ENCODE data around the gene NPAS3. TPM values are rescaled to one million over a fixed set of nuclear protein-coding genes. Genes with fewer than 3 reads are reported as not detected.

NPAS3 gene
- total RNA-seq, 1 donor from 2014 or later: 0.07 TPM

DNA sequence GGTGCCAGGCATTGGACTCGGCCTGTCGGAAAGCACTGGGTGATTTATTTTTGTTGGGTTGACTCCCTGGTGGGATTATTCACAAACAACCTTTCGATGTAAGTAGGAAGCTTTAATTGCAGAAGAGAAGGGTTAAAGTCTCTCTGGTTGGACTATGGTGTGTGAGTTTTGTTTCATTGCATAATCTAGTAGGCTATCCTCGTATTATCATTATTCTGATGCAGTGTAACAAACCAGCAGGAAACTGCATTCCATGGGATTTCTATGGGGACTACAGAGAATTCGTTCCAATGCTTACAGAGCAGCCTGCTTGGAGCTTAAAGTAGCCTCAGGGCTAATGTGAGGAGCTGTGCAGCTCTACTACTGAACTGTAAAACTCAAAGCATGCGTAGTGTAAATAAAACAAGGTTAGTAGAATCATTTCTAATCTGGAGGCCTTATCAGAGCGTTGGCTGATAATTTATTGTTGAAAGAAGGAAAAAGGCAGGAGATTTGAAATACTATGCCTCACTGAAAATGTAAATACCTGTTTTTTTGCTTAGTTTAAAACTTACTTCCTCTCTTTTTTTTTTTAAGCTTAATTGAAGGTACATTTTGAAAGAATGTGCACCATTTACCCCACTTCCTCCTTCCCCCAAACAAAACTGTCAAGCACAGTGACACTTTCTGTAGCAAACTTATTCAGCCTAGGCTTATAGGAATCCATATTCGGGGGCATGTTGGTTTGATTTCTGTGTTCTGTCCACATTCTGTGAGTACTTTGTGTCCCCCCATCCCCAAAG is 226.7 kb downstream of the NPAS3 start:
- DNase-seq (ENCODE audit: low read depth, low spot score): no peak

DNA sequence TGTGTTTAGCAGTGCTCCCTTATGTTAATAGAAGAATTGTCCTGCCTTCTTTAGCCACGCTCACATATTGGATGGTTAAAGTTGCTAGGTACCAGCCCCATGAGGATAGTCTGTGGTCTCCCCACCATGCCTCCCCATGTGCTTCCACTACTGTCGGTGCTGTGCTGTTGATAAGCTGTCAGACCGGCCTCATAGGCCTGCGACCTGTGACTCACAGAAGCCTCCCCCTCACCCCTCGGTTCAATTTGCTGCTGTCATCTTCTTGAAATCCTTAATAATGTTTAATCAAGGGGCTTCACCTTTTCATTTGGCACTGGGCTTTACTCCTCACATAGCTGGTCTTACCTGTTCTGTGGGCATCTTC is 227.2 kb downstream of the NPAS3 start:
- DNase-seq (ENCODE audit: low read depth, low spot score): no peak

DNA sequence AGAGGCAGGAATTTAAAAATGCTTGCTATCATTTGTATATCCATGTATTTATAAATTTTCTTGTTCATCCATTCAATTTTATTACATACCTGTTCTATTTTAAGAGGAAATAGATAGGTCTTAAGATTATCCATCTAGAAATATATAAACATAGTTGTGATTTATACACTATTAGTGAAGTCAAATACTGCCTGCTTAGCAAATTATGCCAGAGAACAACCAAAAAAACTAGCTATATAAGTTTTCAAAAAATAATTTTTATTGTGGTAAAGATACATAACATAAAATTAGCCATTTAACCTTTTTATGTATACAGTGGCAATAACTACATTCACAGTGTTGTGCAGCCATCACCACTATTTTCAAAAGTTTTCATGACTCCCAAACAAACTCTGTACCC is 237.3 kb downstream of the NPAS3 start:
- DNase-seq (ENCODE audit: low read depth, low spot score): no peak

DNA sequence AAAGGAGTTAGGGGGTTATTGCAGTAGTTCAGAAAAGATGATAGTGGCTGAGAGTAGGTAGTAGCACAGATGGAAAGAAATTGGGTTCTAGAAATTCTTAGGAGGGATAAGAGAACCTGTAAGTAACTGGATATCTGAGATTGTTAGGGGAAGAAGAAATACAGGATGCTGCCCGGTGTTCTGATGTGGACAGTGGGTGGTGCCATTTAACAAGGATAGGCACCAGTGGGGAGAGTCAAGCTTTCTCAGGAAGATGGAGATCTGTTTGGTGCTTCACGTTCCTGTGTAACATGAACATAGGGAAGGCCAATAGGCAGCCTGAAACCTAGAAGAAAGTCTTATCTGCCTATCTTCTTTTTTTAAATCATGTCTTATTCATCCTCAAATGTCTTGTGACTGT is 245.9 kb downstream of the NPAS3 start:
- DNase-seq (ENCODE audit: low read depth, low spot score): no peak

DNA sequence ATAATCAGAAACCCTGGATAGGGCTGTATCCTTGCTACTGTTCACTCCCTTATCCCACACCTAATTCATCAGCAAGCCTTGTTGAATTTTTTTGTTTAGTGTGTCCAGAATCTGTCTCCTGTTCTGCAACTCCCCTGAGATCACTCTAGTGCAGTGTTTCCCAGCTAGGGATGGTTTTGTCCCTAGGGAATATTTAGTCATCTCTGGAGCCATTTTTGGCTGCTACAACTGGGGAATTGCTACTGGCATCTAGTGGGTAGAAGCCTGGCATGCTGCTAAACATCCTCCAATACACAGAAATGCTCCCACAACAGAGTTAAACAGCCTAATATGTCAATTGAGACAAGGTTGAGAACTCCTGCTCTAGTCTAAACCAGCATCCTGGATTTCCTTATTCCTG is 248.0 kb downstream of the NPAS3 start:
- no peak for DNase-seq (ENCODE audit: low read depth, low spot score)

DNA sequence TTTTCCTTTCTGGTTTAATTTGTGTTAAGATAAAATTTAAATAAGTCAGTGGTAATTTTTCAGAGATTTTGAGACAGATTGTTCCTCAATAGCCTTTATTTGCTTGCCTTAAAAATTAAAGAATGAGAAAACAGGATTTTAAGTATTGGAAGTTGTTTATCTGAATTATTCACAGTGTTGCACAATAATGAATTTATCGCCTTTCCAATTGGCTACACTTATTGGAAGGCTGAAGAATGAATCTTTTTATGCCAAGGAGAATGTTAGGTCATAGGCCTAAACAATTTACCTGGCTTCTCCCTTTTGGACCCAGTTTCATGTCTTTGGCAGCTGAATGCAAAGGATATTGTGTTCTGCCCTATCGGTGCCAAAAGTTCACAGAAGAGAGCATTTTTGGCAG is 250.2 kb downstream of the NPAS3 start:
- DNase-seq (ENCODE audit: low read depth, low spot score): no peak

DNA sequence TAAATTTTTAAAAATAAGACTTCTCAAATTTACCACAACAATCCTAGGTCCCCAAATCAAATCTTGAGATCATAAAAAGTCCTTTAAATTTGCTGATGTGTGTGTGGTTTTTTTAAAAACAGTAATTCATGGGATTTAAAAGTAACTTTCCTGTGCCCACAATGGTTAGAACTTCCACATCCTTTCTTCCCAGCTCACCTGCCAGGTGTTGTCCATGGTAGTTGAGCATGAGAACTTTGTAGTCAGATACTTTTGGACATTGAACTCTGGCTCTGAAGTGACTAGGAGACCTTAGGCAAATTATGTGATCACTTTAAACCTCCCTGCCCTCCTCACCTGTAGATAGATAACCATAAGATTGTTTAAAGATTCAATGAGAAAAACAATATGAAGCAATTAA is 253.2 kb downstream of the NPAS3 start:
- no peak for DNase-seq (ENCODE audit: low read depth, low spot score)

DNA sequence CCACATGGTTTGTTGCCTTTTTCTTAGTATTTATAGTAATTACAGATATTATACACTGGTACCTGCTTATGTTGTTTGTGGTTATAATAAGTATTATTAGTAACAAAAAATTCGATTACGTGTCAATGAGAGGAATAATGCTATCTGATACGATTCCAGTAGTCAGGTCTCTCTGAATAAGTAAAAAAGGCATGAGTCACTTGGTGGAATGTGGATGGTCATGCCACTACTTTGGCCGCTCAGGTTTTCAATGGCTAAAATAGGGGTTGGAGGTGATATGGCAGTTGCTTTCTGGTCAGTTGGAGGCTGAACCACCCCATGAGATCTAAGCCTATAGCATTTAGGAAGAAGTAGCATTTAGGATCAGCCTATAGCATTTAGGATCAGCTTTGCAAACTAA is 255.9 kb downstream of the NPAS3 start:
- no peak for DNase-seq (ENCODE audit: low read depth, low spot score)

DNA sequence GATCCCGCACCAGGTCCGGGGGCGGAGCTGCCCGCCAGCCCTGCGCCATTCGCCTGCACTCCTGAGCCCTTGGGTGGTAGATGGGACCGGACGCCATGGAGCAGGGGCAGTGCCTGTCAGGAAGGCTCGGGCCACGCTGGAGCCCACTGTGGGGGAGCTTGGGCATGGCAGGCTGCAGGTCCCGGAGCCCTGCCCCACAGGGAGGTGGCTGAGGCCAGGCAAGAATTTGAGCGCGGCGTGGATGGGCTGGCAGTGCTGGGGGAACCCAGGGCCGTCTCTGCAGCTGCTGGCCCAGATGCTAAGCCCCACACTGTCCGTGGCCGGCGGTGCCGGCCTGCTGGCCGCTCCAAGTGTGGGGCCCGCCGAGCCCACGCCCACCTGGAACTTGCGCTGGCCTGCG is 260.0 kb downstream of the NPAS3 start:
- DNase-seq (ENCODE audit: low read depth, low spot score): no peak

DNA sequence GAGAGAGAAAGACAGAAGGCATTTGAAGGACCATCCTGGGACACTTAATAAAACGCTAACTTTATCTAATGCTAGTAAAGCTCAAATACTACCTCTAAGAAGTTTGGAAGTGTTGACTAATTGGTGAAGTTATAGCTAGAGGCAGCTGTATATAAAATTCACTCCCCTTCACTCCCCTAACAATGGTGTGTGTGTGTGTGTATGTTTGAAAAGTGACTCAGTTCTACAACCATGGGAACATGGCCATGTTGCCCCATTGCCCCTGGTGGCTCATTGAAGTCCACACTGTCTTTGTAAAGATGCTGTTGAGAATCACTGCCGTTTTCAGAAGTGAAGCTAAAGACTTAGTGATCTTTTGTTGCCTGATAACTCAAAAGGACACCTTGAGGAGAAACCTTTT is 262.4 kb downstream of the NPAS3 start:
- DNase-seq (ENCODE audit: low read depth, low spot score): no peak

DNA sequence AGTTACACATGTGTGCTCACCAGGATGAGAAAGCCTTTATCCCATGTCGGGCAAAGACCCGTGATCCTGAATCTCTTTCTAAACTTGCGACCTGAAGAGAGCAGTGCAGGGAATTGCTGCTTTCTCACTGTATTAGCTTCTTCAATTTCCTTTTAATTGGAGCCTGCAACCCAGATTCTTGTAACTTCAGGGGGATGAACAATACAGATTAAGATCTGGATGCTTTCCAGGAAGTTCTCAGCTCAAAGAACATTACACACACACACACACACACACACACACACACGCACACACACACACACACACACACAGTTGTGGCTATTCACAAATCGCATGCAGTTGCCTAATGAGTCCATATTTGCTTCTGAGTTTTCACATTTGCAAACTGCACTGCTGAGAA is 268.3 kb downstream of the NPAS3 start:
- DNase-seq (ENCODE audit: low read depth, low spot score): no peak

DNA sequence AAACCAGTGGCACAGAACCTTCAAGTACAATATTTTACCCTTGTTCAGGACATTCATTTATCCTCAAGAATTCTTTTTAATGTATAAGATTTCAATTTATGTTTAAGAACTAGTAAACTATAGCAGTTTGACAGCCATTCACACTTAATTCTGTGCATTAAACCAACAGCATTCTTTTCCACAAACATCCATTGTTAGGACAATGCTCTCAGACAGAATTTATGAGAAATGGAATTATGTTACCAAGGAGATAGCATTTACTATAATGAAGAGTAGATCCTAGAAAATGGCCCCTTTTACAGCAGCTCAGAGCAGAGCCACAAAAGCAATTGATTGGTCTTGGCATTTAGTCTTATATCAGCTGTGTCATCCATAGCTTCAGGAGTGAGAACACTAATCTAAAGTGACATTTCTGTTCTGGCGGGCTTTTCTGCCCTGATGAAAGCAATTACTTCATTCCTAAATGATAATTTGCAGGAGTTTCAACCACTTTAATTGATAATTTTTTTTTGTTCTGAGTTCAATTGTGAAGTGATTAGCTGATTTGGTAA is 268.9 kb downstream of the NPAS3 start:
- DNase-seq (ENCODE audit: low read depth, low spot score): no peak

DNA sequence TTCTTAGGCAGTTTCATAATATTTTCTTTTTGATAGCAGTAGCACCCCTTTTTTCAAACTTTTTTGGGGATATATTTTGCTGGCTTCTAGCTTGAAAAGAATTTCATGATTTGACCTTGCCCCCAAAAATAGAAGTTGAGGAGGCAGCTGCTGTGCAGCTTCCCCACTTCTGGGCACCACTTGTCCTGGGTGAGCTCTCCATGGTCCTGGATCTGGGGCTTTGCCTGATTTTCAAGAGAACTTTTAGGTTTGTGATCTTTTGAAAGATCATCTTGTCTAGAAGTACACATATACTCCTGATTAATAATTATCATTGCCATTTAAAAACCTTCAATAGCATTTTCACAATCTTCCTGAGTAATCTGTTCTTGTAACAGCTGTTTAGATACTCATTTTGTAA is 271.6 kb downstream of the NPAS3 start:
- DNase-seq (ENCODE audit: low read depth, low spot score): no peak

DNA sequence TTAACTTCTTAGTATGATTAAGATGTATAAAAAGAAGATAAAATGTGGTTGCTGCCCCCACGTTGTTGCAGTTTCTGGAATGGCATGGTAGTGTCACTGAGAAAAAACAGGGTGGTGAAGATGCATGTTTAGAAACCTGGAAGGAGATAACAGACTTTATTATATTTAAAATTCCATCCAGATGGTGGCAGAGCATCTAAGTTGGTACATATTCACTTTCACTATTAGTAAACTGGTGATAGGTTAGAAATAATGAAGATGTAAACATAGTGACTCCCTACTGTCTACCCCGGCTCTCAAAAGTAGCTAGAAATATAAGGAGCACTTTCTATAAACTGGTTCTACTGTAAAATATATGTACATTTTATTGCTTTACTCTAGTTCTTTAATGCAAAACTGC is 279.3 kb downstream of the NPAS3 start:
- DNase-seq (ENCODE audit: low read depth, low spot score): no peak

DNA sequence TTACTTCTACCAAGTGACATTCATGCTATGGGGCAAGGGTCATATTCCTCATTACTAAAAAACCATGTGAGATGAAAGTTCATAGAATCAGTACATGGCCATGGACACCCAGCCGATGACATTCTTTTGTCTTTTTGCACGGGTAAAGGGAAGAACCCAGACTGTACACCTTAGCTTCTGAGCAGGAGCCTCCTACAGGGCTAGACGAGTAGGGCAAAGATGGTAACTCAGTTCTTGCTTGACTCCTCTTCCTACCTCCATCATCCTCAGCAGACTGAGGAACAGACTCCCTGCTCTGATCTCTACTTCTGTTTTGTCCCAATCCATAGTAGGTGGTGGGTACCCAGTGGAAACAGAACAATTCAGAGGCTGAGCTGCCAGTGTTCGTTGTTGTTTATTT is 281.3 kb downstream of the NPAS3 start:
- no peak for DNase-seq (ENCODE audit: low read depth, low spot score)

DNA sequence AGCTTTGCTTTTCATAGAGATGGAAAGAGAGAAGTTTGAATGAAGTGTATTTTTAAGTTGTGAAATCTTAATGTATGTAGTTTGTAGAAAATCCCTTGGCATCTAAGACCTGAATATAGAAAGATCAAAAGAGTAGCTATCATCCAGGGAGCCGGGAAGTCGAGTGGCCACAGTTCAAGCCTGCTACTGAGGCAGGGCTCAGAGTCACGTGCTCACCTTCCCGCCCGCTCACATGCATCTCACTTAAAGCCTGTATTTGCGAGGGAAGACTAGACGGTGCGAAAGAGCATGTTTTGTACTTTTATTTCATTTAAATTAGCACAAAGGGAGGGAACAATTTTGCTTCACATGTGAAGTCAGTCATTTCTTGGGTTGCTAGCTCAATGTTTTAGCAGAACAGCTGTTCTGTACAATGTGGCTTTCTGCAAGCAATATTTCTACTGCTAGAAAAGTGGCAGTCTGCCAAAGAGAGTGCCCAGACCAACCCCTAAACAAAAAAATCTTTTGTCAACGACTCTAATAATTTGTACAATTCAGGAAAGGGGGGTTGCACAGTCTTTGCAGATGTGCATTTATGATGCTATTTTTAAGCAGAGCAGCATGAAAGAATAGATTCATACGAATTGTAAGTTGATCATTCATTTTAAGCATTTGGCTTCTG is 290.7 kb downstream of the NPAS3 start:
- no peak for DNase-seq (ENCODE audit: low read depth, low spot score)

DNA sequence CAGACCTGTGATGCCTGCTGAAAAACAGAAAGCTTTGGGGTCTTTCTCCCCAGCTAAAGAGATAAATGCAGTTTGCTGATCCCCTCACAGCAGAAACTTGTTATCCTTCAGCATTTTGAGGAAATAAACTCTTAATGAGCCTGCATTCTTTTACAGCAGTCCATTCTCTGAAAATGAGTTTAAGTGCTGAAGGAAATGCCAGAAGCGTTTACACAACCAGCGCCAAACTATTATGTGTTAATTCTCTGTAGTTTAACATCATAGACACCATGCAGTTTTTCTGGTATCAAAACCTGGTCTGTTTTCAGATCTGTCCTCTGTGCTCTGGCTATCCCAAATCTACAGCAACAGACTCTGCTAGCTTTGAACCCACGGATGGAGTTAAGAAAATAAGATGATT is 291.3 kb downstream of the NPAS3 start:
- no peak for DNase-seq (ENCODE audit: low read depth, low spot score)

DNA sequence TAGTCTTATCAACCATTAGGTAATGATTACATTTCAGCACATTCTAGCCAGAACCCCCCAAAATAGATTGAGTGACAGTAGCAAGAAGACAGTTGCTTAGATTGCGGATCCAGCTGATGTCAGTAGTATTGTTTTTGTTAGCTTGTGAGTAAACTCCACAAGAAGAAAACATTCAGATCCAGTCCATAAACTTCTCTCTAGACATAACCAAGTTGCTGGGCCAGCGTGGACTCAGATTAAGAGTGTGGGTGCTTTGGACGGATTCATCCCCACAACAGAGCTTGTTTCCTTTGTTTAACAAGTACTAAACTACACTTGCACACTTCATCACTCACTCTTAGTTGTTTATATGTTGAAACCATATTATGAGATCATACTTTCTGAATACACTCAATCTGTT is 293.4 kb downstream of the NPAS3 start:
- no peak for DNase-seq (ENCODE audit: low read depth, low spot score)

DNA sequence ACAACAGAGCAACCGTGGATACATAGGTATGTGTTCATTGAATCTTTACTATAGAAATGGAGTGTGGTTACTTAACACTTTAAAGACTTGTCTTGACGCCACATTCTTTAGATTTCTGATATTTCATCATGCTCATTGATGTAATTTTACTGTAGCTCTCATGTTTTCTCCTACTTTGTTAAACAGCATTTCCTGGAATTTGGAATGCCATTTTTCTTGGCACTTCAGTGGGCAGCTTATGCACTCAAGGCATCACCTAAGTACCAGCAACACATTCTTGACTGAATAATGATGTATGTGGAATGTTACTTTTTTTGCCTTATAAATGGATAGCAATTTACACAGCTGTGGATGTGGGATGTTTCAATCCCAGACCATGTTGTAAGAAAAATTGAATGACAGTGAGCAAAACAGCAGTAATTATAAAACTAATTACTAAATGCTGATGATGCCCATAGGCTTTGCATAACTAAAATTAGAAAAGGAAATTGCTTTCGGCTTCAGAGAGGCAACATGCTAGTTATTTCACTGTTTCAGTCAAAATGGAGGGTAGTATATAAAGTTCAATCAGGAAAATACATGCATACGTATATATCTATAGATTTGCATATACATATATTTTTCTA is 298.5 kb downstream of the NPAS3 start:
- no peak for DNase-seq (ENCODE audit: low read depth, low spot score)

DNA sequence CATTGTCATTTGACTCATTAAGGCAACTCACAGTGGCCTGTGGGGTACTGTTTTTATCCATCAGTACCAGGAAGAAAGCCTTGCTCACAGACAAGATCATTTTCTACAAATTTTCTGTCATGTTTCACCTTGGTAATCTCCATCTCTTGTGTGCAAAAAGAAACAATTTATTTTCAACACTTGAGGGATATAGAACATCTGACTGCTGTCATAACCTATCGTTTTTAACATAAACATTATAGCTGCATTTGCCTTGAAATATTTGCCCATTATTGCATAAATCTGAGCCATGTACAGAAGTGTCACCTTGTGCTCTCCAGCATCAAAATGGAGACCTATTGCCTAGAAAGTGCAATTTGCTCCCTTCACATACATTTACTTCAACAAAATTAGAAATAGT is 300.8 kb downstream of the NPAS3 start:
- no peak for DNase-seq (ENCODE audit: low read depth, low spot score)

DNA sequence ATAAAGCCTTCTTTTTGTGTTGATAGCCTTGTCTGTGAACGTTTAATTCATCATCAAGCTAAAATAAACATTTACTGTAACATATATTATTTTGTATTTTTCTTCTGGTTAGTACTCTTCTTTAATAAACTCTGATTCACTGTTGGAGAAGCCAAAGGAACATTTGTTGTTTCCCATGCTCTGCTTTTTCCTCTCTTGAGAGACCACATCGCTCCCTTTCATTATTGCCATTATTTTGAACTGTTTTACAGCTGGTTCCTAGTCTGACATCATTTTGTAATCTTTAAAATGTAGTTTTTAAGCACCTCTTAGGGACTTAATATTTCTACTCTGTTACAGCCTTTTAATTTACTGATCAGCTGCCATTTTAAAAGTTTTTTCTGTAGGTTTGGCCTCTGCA is 301.8 kb downstream of the NPAS3 start:
- DNase-seq (ENCODE audit: low read depth, low spot score): no peak

DNA sequence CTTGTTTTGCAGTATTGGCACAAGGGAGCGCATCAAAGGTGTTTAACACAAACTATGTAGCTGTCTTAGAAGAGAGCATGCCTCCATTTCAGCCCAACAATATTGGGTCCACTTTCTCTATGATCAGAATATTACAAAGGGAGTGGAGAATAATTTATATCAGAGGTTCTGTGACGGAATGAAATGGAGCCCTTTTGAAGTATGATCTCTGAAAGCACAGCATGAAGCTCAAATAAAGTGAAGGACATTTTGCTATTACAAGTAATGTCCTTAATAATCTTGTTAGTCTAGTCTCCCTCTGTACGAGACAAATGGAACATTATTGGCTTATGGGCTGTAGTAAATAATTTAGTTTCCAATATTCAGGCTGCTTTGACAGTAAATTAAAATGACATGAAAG is 302.7 kb downstream of the NPAS3 start:
- no peak for DNase-seq (ENCODE audit: low read depth, low spot score)
